Thyroid gland (tissue), 4 donors: ENCODE measurements around the gene CLDN11. TPM values are rescaled to one million over a fixed set of nuclear protein-coding genes. Genes with fewer than 3 reads are reported as not detected.

ENCODE experiments used
- DNase-seq, 2 donors: peaks; one replicate each; pipeline ENCODE4 v3.0.0-alpha.2; 2019
- H3K27ac ChIP-seq, 3 donors: fragments of 200-600 bp; sonication (generic); 1 replicate in 2 of 3; 2 replicates in 1 of 3; pipeline ENCODE4 v1.5.1; 2016 to 2019; ENCODE audit warnings: mild to moderate bottlenecking in 1 of 3, moderate library complexity in 1 of 3
- H3K27me3 ChIP-seq: fragments of 200-600 bp; sonication (generic); one replicate; pipeline ENCODE4 v1.5.1; 2019
- H3K36me3 ChIP-seq, 2 donors: fragments of 200-600 bp; sonication (generic); one replicate each; pipeline ENCODE4 v1.5.1; 2016 to 2019
- H3K4me1 ChIP-seq, 2 donors: fragments of 200-600 bp; sonication (generic); one replicate each; pipeline ENCODE4 v1.5.1; 2017 to 2019
- H3K4me3 ChIP-seq, 3 donors: fragments of 200-600 bp; sonication (generic); replicated peaks in 1 of 3; 1 replicate in 2 of 3; 2 replicates in 1 of 3; pipeline ENCODE4 v1.5.1; 2016; ENCODE audit warnings: mild to moderate bottlenecking in 1 of 3
- H3K9me3 ChIP-seq: fragments of 200-600 bp; sonication (generic); one replicate; pipeline ENCODE4 v1.5.1; 2017
- CTCF ChIP-seq, 6 experiments: fragments of 200-600 bp in 3 of 6; fragments of 450-650 bp in 3 of 6; sonication (generic) in 3 of 6; IDR thresholded peaks; one replicate each; pipeline ENCODE4 v1.5.1; 2016 to 2019; ENCODE audit warnings: antibody characterized with exemption in 6 of 6, mild to moderate bottlenecking in 2 of 6, inconsistent platforms in 1 of 6, moderate library complexity in 1 of 6
- POLR2A ChIP-seq, 2 donors: fragments of 450-650 bp; IDR thresholded peaks; one replicate each; pipeline ENCODE4 v1.6.1; 2017; ENCODE audit warnings: antibody characterized with exemption in 2 of 2, mild to moderate bottlenecking in 2 of 2, moderate library complexity in 1 of 2
- WGBS, 2 donors: methylation state at CpG; one replicate each; pipeline ENCODE4 v1.1.5; 2017; 5-methylcytosine and 5-hydroxymethylcytosine counted together
- intact Hi-C: fragments of 100-400 bp; cut with DNase I; formaldehyde crosslinking; loops from one replicate; pipeline ENCODE4 v1.15.1; 2023
- total RNA-seq, 4 donors: library from RNA; depleted of rRNA; stranded (reverse); fragments of >200 nt; gene quantifications; one replicate each; pipeline ENCODE4 v1.2.3, GENCODE V29; 2016

Gene CLDN11
- total RNA-seq, 4 donors from 2014 or later = 3.2 to 6.6 (median 4.6) TPM

- intact Hi-C loops = no loop called here
- no peak overlapping the region for H3K27ac ChIP-seq
- peaks cover 0 to 5% of the 10 kb centered on the region in 2 donors for H3K4me1 ChIP-seq
- DNase-seq = no peak
- no peak overlapping the region for H3K4me3 ChIP-seq
- H3K9me3 ChIP-seq = no peaks in the 10 kb centered on the region
- WGBS, 2 donors = 80 to 84% methylated on average over 6 to 7 of the region's 7 CpGs
- TF ChIP-seq POLR2A (IDR thresholded peaks at IDR 0.05) (no peak), CTCF (IDR thresholded peaks at IDR 0.05) (no peak)
- H3K27me3 ChIP-seq = no peaks in the 10 kb centered on the region
- no peaks in the 10 kb centered on the region for H3K36me3 ChIP-seq
Measured at GRCh38 chr3:170467571-170468147, 49.0 kb downstream of the CLDN11 start.

DNA sequence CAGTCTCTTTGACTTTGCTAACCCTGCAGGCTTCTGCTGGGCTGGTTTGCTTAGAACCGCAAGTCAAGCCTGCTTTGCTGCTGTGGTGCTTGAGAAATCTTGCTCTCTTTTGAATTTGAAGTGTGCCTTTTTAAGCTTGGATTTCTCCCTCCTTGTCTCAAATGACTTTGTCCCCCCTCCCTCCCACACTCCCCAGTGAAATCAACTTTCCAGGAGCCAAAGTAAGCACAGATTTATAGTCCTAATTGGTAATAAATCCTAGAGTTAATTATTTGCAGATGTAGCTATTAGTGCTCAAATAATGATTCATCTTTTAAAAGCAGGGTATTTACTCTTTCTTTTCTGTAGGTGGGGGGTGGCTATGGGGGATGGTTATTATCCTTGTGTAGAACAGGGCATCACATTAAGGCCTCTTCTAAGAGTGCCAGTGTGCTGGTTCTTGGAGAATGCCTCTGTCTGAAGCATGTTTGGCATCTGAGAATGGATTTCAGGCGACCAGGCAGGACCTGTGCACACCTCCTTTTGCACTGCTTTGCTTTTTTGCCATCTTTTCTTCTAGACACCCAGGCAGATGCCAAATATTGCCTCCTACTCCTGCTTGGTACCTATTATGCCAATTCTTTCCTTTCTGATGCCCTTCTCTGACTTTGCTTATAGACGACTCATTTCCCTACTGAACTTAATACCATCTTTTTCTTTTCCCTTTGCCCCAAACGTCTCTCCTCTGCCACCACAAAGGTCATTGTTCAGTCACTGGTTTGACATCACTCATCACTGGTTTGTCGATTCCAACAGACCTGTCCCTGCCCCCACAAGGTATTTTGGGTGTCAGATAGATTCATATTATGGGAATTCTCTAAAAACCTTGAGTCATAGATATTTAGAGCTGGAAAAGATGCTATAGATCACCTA is 50.7 kb downstream of the CLDN11 start:
- no peak for DNase-seq
- H3K9me3 ChIP-seq = no peaks in the 10 kb centered on the region
- no peaks in the 10 kb centered on the region for H3K27me3 ChIP-seq
- 48 to 54% methylated on average over 5 of the region's 5 CpGs for WGBS, 2 donors
- peaks cover 0 to 5% of the 10 kb centered on the region in 2 donors for H3K4me1 ChIP-seq
- H3K36me3 ChIP-seq = no peaks in the 10 kb centered on the region
- intact Hi-C loops = no loop called here
- TF ChIP-seq CTCF (IDR thresholded peaks at IDR 0.05) = no peak
- no peak for TF ChIP-seq POLR2A (IDR thresholded peaks at IDR 0.05)
- H3K4me3 ChIP-seq = no peak overlapping the region
- no peak overlapping the region for H3K27ac ChIP-seq

- Histone ChIP-seq H3K4me3 (no peak overlapping the region), H3K4me1 (peaks cover 0 to 5% of the 10 kb centered on the region in 2 donors), H3K27me3 (no peaks in the 10 kb centered on the region), H3K27ac (no peak overlapping the region), H3K36me3 (no peaks in the 10 kb centered on the region), H3K9me3 (no peaks in the 10 kb centered on the region)
- no peak for TF ChIP-seq POLR2A (IDR thresholded peaks at IDR 0.05)
- TF ChIP-seq CTCF (IDR thresholded peaks at IDR 0.05) = no peak
- 69% methylated on average over 9 of the region's 9 CpGs for WGBS, 2 donors
- no peak for DNase-seq
- intact Hi-C loops = no loop called here
Measured at GRCh38 chr3:170470063-170471016, 51.7 kb downstream of the CLDN11 start.

- H3K4me1 ChIP-seq = peaks cover 0 to 5% of the 10 kb centered on the region in 2 donors
- no peak overlapping the region for H3K4me3 ChIP-seq
- no peaks in the 10 kb centered on the region for H3K27me3 ChIP-seq
- DNase-seq = no peak
- WGBS, 2 donors = 69 to 73% methylated on average over 3 of the region's 3 CpGs
- TF ChIP-seq POLR2A (IDR thresholded peaks at IDR 0.05) (no peak), CTCF (IDR thresholded peaks at IDR 0.05) (no peak)
- no peaks in the 10 kb centered on the region for H3K36me3 ChIP-seq
- no peak overlapping the region for H3K27ac ChIP-seq
- H3K9me3 ChIP-seq = no peaks in the 10 kb centered on the region
- intact Hi-C loops = no loop called here
Measured at GRCh38 chr3:170471149-170471548, 52.5 kb downstream of the CLDN11 start.
